IPS DF 19.7 (cell line): ENCODE data around the gene GALNS.

Experiments
- DNase-seq: peaks from one replicate; pipeline ENCODE4 v3.0.0-alpha.2; 2013; ENCODE audit warnings: low read depth, low spot score

Gene GALNS

DNA sequence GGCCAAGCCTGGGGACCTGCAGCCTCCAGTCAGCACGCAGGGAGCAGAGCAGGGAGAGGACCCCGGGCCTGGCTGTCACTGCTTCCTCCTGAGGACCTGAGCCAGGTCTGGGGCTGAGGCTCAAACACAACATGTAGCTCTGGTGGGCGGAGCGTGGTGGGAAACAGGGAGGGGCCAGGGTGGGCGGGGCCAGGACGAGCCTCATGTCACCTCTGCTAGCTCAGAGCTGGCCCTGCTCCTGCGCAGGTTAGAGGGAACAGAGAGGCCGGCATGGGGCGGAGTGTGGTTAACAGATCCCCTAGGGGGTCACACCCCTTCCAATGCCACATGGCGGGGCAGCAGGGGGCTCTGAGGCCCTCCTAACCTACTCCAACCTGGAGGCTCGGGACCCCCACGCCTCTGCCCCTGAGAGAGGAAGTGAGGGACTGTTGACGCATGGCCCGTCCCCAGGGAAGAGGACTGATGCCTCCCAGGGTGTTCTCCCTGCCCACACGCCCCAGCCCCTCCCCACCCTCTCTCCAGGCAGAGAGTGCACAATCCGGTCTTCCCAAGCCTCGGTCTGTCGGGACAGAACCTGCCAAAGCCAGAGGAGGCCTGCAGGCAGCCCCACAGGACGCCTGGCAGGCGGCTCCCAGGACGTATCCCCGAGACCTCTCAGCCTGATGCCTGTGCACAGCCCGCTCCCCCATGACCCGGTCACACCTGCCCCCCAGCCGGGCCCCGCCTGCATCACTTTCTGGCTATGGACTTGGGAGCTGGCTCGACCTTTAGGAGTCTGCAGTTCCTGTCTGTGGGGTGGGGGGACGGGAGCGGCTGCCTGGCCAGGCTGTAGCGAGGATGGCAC is 86.9 kb downstream of the GALNS start:
- DNase-seq = peak; percentile 48

DNA sequence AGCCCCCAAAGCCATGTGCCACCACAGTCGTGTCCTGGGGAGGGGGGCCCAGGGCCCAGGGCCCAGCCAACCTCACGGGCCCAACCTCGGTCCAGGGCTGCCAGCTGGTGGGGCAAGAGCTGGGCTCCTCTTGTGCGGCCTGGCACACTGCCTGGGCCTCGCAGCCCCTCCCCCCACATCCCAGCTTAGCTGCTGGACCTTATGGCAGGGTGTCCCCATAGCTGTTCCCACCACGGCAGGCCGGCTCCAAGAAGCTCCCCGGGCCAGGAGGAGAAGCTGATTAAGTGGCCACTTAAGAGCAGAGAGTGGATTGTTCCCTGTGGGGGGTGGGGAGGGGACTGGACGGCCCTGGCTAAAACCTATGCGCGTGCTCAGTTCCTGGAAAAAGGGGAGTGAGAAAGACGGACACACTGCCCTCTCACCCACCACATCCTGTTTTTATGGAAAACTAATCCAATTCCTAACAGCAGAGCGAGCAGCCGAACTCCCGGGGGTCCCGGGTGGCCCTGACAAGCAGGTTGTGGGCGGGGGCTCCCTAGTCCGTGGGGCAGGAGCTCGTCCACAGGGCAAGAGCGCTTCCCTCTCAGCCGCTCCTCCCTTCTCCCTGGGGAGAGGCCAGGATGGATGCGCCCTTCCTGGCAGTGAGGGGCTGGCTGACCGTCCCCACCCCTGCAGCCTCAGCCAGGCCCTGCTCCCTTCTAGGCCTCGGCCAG is 88.5 kb downstream of the GALNS start:
- DNase-seq = no peak

DNA sequence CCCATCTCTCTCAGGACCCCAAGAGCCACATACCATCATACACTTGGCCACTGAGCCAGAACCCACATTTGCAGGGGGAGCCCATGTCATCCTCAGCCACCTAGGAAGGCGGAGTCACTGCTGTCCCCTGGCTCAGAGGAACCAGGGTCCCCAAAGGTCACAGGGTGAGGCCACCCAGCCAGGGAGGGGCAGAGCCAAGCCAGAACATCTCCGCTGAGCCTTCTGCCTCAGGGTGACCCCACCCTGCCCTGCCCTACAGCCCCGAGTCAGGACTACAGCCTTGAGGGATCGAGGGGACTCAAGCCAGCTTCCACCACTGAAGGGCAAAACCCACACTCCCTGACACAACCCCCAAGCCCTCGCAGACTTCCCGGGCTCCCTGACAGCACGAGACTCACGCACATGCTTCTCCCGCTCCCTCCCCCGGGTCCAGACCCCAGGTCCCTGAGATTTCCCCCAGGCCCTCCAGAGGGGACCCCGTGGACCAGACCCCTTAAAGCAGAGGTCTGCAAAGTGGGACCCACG is 89.1 kb downstream of the GALNS start:
- DNase-seq = no peak

DNA sequence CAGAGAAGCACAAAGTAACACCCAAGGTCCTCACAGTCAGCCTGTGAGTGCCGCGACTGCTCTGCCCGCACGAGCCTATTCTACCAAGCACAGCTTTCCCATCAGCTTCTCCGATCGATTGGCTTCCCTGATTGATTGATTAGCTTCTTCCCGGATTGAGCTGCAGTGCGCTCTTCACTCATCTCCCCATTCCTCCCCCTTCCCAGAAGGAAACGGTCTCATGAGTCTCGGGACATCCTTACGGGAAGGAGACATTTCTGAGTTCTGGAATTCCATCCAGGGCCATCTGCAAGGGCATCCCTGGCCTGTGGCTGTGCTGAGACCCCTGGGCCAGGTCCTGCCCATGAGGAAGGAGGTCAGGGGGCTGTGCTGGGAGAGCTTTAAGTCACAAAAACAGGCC is 89.8 kb downstream of the GALNS start:
- DNase-seq = no peak

DNA sequence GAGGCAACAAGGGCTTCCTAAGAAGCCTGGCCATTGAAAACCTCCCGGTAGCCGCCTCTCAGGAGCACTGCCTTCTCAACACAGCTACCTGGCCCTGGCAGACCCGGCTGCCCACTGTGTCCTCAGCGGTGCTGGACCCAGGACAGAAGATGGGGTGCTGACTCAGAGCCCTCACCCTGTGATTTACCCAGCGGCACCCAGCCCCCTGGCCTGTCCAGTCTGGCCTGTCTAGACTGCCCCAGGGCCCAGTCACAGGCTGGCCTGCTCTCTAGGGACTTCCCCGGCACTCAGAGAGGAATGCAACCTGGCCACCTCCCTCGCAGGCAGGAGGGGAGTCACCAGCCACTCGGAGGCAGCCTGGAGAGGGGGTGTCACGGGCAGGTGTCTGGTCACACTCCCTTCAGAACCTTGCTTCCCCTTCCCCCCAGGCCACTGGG is 91.8 kb downstream of the GALNS start:
- no peak for DNase-seq

DNA sequence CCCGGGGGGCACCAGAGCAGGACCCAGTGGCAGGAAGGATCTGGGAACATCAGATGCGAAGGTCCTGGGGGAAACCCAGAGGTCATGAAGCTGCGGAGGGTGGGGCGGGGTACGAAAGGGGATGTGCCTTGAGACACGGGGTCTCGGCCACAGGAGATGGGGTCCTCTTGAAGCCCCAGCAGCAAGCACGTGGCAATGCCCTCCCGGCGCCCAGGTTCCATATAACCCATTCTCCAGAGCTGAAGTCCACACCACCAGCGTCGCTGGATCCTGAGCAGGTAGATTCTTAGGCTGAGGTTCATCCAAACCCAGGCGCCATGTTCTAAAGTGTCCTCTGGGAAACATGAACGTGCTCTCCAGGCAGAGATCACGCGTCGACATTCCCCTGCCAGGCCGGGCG is 92.7 kb downstream of the GALNS start:
- no peak for DNase-seq
